Skin of body (tissue), 2 donors: ENCODE results near the gene SPHK1. TPM values are rescaled to one million over a fixed set of nuclear protein-coding genes. Genes with fewer than 3 reads are reported as not detected.

Experiments used
- DNase-seq: peaks from one replicate; lab custom pipeline; 2025; lab: John Stamatoyannopoulos, UW
- total RNA-seq: library from RNA; depleted of rRNA; stranded (reverse); fragments of >200 nt; gene quantifications from one replicate; pipeline ENCODE4 v1.2.3, GENCODE V29; 2014

SPHK1 gene
- total RNA-seq, 1 donor from 2014 or later: 4.1 TPM

- no peak for DNase-seq
These were observed 21.7 kb downstream of the SPHK1 start for GRCh38 chr17:76405967-76406647.

GRCh38 chr17:76407509-76407908 is 23.1 kb downstream of the SPHK1 start:
- DNase-seq: no peak

- DNase-seq: no peak
These were observed 23.8 kb downstream of the SPHK1 start for GRCh38 chr17:76408037-76408849.

DNA sequence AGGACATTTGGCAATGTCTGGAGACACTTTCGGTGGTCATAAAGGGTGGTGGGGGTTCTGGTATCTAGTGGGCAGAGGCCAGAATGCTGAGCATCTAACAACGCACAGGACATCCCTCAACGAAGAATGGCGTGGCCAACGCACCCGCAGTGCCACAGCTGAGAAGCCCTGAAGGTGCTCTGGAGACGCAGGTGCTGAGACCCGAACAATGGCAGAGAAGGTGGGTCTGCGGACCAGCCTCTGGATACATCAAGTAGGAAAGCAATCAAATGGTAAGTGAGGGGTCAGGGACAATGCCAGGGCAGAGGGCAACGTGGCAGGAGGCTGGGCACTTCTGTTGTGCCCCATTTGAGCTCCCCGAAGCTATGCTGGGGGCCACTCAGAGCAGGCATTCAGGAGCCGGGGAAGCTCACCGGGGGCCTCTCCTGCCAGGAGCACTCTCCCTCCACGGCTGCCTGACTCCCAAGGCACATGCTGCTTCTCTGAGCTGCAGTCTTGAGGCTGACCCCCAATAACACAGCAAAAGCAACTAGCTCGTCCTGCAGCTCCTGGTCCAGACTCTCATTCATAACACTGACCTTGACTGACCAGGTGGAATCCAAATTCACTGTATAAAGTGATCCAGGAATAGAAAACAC is 26.0 kb downstream of the SPHK1 start:
- no peak for DNase-seq

- no peak for DNase-seq
These were observed 26.8 kb downstream of the SPHK1 start for GRCh38 chr17:76411247-76411646.

GRCh38 chr17:76414334-76415295 is 30.2 kb downstream of the SPHK1 start:
- peak; percentile 11 for DNase-seq

DNA sequence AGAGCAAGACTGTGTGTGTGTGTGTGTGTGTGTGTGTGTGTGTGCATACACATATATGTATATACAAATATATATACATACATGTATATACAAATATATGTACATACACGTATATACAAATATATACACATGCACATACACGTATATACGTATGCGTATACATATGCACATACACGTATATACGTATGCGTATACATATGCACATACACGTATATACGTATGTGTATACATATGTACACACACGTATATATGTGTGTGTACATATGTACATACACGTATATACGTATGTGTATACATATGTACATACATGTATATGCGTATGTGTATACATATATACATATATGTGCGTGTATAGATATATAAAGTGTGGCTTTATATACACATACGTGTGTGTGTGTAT is 31.4 kb downstream of the SPHK1 start:
- DNase-seq: no peak

- DNase-seq: no peak
These were observed 32.0 kb downstream of the SPHK1 start for GRCh38 chr17:76416457-76416856.

DNA sequence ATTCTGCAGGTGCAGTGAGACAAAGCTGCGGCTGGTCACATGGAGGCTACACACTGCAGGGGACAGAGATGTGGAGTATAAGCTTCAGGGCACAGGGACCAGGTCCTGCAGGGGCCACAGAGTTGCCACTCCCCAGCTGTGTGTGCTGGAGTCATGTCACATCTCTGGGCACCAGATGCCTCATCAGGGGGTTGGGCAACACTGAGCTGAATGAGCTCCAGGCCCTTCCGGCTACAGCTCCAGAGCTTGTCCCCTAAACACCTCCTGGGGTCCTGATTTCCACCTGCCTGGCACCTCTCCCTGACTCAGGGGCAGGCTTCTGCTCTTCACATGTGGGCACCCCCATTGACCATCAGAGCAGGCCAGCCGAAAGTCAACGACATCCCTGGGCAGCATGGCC is 32.5 kb downstream of the SPHK1 start:
- DNase-seq: no peak

DNA sequence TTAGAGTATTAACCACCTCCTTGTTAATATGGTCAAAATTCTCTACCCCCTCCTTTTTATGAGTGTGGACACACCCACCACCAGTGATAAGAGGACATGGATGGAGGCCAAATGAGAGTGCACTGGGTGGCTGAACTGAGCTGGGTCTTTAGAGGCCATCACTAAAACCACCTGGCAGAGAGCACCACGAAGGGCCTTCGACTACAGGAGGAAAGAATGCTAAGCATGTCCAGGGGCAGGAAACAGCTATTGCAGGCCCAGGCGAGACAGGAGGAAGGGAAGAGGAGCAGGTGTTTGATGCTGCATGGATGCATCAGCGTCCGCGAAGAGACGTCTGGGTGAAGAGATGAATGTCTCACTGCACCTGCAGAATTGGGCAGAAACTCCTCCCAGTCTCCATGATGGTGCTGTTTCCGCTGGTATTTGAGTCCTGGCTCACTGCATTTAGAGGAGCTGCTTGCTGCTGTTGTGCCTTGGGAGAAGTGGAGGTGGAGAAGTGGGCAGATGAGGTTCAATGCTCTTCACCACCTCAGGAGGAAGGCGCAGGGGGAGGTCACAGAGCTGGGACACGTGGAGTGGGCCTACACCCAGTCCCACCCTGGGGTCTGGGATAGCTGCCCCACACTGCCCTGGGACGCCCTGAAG is 33.2 kb downstream of the SPHK1 start:
- DNase-seq: no peak

DNA sequence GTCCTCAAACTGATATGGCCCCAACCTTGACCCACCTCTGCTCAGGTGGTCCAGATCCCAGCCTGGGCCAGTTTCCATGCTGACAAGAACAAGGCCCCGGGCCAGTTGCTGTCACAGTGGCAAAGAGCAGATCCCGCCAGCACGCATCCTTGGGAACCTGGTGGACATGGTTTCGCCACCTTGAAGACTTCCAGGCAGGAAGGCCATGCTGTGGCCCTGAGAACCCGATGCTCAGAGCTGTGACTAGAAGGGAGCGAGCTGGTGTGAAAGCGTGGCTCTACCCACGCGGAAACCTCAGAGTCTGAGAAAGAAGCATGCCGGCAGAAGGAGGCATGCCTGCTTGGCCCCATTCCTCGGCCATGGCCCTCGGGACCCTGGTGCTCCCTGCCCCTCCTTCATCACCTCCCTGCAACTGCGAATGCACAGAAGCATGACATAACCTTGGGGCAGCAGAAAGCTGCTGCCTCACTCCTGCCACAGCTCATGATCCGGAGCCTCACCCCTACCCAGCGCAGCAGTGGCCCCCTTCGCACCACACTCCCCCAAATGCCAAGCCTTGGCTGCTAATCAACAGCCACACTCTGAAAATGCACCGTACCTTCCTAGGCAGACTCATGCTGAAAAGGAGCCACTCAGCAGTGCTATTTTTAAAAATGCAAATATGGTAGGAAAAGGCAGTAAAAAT is 35.3 kb downstream of the SPHK1 start:
- DNase-seq: no peak

DNA sequence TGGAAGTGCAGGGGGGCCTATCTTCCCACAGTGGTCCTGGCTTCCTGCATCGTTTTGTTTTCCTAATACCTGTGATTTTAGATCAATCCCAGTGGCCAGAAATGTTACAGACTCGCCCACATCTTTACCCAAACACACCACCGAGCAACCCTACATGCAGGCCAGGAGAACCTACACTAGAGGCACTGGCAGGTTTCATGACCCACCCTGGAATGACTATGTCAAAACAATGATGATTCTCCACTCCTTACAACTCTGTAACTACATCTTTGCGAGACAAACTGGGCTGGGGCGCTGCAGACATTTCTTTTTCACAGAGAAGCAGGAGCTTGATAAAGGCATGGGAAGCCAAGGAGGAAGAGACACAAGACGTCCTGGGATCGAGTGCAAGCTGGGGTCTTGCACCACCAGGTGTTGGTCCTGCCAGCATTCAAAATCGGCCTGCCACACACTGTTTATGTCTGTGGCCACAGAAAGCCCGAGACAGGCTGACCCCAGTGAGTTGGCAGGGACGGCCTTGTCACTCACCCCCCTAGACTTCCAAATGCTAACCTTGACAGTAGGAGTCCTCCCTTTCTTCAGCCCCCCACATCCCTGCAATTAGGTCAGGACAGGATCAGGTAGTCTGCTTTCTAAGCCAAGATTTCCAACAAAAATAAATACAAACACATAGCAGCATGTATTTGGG is 36.1 kb downstream of the SPHK1 start:
- no peak for DNase-seq

GRCh38 chr17:76421044-76421407 is 36.6 kb downstream of the SPHK1 start:
- peak; percentile 73 for DNase-seq

DNA sequence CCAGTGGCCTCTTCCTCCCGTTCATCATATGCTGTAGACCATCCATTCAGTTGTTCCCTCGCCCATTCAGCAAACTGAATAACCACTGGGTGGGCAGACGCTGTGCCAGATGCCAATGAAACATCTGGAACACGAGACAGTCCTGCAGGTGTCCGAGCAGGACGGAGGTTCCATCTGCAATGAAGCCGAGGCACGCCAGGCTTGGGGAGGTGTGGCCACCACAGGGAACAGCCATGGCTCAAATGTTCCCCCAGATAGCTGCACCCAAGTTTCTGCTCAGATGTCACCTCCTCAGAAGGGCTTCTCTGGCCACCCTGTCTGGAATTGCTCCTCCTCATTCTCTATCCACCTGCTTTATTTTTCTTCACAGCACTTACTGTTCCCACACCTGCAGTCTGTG is 38.0 kb downstream of the SPHK1 start:
- DNase-seq: no peak

DNA sequence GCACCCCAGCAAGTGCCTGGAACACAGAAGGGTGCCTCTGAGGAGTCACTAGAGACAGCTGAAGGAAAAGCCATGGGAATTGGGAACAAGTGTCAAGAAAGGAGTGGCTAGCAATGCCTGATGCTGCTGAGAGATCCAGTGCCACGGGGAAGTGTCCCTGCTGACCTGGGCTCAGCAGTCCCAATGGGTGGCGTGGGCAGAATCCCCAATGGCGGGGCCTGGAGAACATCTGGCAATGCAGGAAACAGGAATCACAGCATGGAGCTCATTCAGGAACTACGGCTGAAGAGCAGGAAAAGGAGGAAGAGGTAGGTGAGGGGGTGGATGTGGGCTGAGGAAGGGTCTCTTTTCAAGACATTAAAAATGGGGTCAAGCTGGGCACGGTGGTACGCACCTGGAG is 38.5 kb downstream of the SPHK1 start:
- DNase-seq: no peak

DNA sequence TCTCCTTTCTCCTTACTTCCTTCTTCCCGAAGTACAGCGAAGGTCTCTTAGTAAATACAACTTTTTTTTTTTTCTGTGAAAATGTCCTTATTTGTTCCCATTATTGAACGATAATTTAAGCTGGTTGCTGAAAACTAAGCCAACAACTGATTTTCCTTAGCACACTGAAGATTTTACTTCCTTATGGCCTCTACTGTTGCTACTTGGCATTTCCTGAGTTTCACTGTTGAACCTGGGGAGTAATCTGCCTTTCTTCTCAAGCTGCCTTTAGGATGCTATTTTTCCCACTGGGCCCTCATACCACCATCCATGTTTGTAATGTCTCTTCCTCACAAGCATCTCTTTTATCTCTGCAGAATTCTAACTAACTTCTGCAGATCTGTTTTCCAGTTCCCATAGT is 42.4 kb downstream of the SPHK1 start:
- DNase-seq: no peak

DNA sequence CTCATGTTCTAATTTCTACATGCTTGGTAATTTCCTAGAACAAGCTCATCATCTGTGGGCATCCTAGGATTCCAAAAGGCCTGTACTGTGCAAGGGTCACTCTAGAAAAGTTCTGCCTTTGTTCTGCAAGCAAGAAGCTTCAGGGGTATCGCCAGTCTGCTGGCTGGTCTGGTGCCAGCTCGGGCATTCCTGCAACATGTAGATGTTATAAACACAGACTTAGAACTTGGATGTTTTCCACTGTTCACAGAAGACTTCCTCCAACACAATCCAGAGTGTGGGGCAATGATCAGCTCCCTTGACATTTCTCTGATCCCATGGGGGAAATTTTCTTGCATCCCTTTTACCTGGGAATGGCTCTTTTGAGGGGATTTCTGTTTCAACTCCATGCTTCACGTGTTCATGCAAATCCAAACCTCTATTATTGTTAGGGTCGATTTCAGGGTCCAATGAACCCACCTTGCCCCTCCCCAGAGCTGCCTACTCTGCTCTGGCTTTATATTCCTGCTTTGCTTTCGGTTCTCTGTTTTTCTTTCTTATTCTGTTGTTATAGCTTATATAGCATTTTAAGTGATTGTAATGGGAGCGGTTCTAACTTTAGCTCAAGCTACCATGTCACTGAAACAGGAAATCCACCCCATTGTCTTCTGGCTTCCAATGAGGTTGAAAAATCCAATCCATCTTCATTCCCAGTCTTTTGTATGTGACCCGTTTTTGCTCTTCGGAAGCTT is 43.3 kb downstream of the SPHK1 start:
- peak; percentile 25 for DNase-seq

DNA sequence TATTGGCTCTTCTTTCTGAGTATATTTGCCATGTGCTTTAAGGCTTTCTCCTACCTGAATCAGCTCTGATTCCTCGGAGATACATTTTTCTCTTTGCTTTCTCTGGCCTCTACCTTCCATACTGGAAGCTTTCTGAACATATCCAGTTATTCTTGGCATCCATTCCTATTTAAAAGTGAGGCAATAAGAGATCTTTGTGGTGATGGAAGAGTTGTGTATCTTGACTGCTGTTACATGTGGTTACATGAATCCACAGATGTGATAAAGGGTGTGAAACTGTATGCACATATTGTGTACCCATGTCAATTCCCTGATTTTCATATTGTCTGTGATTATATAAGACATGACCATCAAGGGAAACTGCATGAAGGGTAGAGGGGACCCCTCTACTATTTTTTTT is 44.1 kb downstream of the SPHK1 start:
- no peak for DNase-seq

DNA sequence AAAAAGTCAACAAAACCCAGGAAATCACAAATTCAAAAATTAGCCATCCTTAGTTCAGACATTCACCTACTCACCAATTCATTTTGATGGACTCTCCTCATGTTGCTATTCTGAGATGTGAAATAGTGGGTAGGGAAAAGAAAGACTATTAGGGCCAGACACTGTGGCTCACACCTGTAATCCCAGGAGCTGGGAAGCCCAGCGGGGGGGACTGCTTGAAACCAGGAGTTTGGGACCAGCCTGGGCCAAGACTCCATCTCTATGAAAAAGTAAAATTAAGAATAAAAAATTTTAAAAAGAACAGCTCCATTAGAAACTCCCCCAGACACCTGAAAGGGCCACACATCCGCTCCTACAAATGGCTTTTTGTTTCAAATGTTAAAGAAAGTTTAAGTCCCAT is 47.1 kb downstream of the SPHK1 start:
- no peak for DNase-seq
